ENCODE measurements around the gene ZNF324B. TPM values are rescaled to one million over a fixed set of nuclear protein-coding genes. Genes with fewer than 3 reads are reported as not detected.

The ZNF324B gene
- total RNA-seq, 1 experiment from 2014 or later = 6.8 TPM

Small RNA genes lying within 50 kb of the gene (small RNA-seq; reads per million reads assigned to genes)
- gene RN7SL693P (0 reads per million in 2 experiments), gene RNU6-1337P (0 reads per million in 2 experiments)

Other genes starting within 250 kb of the ZNF324B start
- 7.6 and 8.3 TPM in 2 replicates for gene ZNF544, start 222.7 kb upstream of the ZNF324B start, total RNA-seq (2014; rRNA removed; shearing (Covaris generic))
- 2.9 and 3.6 TPM in 2 replicates for gene ZNF8, start 172.7 kb upstream of the ZNF324B start, total RNA-seq (2014; rRNA removed; shearing (Covaris generic))
- 48.0 and 48.1 TPM in 2 replicates for gene ERVK3-1, start 146.2 kb upstream of the ZNF324B start, total RNA-seq (2014; rRNA removed; shearing (Covaris generic))
- 2.9 and 3.2 TPM in 2 replicates for gene ZSCAN22, start 124.6 kb upstream of the ZNF324B start, total RNA-seq (2014; rRNA removed; shearing (Covaris generic))
- 18.7 and 23.4 TPM in 2 replicates for gene A1BG, start 98.1 kb upstream of the ZNF324B start, total RNA-seq (2014; rRNA removed; shearing (Covaris generic))
- gene ZNF497, start 88.9 kb upstream of the ZNF324B start, total RNA-seq (2014; rRNA removed; shearing (Covaris generic)) = 0.40 and 1.3 TPM in 2 replicates
- 0.40 and 0.87 TPM in 2 replicates for gene ZNF837, start 70.6 kb upstream of the ZNF324B start, total RNA-seq (2014; rRNA removed; shearing (Covaris generic))
- 1,789 and 1,795 TPM in 2 replicates for gene RPS5, start 64.4 kb upstream of the ZNF324B start, total RNA-seq (2014; rRNA removed; shearing (Covaris generic))
- not detected in 2 replicates for gene RNF225, start 56.0 kb upstream of the ZNF324B start, total RNA-seq (2014; rRNA removed; shearing (Covaris generic))
- gene ZNF584, start 43.0 kb upstream of the ZNF324B start, total RNA-seq (2014; rRNA removed; shearing (Covaris generic)) = 12.5 and 13.9 TPM in 2 replicates
- gene ZNF132, start 11.5 kb upstream of the ZNF324B start, total RNA-seq (2014; rRNA removed; shearing (Covaris generic)) = 0.16 and 0.35 TPM in 2 replicates
- gene ZNF324, start 15.5 kb downstream of the ZNF324B start, total RNA-seq (2014; rRNA removed; shearing (Covaris generic)) = 6.3 and 7.7 TPM in 2 replicates
- 7.6 and 8.7 TPM in 2 replicates for gene ZNF446, start 24.7 kb downstream of the ZNF324B start, total RNA-seq (2014; rRNA removed; shearing (Covaris generic))
- 0.13 and 0.16 TPM in 2 replicates for gene SLC27A5, start 60.4 kb downstream of the ZNF324B start, total RNA-seq (2014; rRNA removed; shearing (Covaris generic))
- 1.9 and 3.3 TPM in 2 replicates for gene ZBTB45, start 68.2 kb downstream of the ZNF324B start, total RNA-seq (2014; rRNA removed; shearing (Covaris generic))
- 346 and 425 TPM in 2 replicates for gene TRIM28, start 92.4 kb downstream of the ZNF324B start, total RNA-seq (2014; rRNA removed; shearing (Covaris generic))
- 82.6 and 89.4 TPM in 2 replicates for gene CHMP2A, start 103.5 kb downstream of the ZNF324B start, total RNA-seq (2014; rRNA removed; shearing (Covaris generic))
- 82.8 and 85.3 TPM in 2 replicates for gene UBE2M, start 107.0 kb downstream of the ZNF324B start, total RNA-seq (2014; rRNA removed; shearing (Covaris generic))
- gene MZF1, start 121.7 kb downstream of the ZNF324B start, total RNA-seq (2014; rRNA removed; shearing (Covaris generic)) = 5.4 and 5.9 TPM in 2 replicates